BE2C (cell line): ENCODE measurements around the gene MAPK4.

Experiments
- DNase-seq: peaks from one replicate; pipeline ENCODE4 v3.0.0-alpha.2; 2020
- H3K27me3 ChIP-seq: fragments of 250-450 bp; sonication (Bioruptor Pico); 2 replicates; pipeline ENCODE4 v1.5.1; 2020; ENCODE audit warnings: mild to moderate bottlenecking
- H3K36me3 ChIP-seq: fragments of 250-450 bp; sonication (Bioruptor Pico); 2 replicates; pipeline ENCODE4 v1.5.1; 2020; ENCODE audit warnings: mild to moderate bottlenecking
- H3K4me1 ChIP-seq: fragments of 250-450 bp; sonication (Bioruptor Pico); 2 replicates; pipeline ENCODE4 v1.5.1; 2020
- H3K4me3 ChIP-seq: 2 replicates; pipeline ENCODE4 v1.5.1; 2011; ENCODE audit warnings: low read depth, low read length
- H3K9me3 ChIP-seq: fragments of 250-450 bp; sonication (Bioruptor Pico); 2 replicates; pipeline ENCODE4 v1.5.1; 2020
- TF ChIP-seq, protein P1 (sequence below): IDR thresholded peaks from 2 replicates; pipeline ENCODE4 v1.5.1; 2012; ENCODE audit warnings: mild to moderate bottlenecking, low read depth, low read length

MAPK4 gene

DNA sequence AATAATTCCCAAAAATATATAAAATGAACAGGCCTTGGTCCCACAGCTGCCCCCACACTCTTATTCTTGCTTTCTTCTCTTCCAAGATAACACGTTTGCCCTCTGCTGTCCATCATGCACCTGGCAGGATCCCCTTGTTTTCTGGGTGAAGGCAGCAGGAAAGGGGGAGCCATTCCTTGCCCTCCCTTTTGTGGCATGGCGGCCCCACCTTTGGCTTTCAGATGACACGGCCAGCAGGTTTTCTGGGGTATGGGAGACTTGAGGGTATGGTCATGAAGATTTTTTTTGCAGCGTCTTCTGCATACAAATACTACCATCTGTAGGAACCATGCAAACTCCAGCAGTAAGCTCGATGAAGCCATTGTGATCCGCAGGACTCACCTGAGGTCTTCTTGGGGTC is 118.8 kb downstream of the MAPK4 start:
- DNase-seq = no peak
- TF ChIP-seq, protein P1, sequence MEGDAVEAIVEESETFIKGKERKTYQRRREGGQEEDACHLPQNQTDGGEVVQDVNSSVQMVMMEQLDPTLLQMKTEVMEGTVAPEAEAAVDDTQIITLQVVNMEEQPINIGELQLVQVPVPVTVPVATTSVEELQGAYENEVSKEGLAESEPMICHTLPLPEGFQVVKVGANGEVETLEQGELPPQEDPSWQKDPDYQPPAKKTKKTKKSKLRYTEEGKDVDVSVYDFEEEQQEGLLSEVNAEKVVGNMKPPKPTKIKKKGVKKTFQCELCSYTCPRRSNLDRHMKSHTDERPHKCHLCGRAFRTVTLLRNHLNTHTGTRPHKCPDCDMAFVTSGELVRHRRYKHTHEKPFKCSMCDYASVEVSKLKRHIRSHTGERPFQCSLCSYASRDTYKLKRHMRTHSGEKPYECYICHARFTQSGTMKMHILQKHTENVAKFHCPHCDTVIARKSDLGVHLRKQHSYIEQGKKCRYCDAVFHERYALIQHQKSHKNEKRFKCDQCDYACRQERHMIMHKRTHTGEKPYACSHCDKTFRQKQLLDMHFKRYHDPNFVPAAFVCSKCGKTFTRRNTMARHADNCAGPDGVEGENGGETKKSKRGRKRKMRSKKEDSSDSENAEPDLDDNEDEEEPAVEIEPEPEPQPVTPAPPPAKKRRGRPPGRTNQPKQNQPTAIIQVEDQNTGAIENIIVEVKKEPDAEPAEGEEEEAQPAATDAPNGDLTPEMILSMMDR = no peak
- no peaks in the 10 kb centered on the region for H3K36me3 ChIP-seq
- no peaks in the 10 kb centered on the region for H3K9me3 ChIP-seq
- H3K4me1 ChIP-seq = no peaks in the 10 kb centered on the region
- no peak overlapping the region for H3K4me3 ChIP-seq
- H3K27me3 ChIP-seq = no peaks in the 10 kb centered on the region

GRCh38 chr18:50679056-50679455 is 119.2 kb downstream of the MAPK4 start:
- DNase-seq = no peak
- no peak overlapping the region for H3K4me3 ChIP-seq
- no peaks in the 10 kb centered on the region for H3K9me3 ChIP-seq
- H3K4me1 ChIP-seq = no peaks in the 10 kb centered on the region
- TF ChIP-seq, protein P1 = no peak
- no peaks in the 10 kb centered on the region for H3K27me3 ChIP-seq
- no peaks in the 10 kb centered on the region for H3K36me3 ChIP-seq

DNA sequence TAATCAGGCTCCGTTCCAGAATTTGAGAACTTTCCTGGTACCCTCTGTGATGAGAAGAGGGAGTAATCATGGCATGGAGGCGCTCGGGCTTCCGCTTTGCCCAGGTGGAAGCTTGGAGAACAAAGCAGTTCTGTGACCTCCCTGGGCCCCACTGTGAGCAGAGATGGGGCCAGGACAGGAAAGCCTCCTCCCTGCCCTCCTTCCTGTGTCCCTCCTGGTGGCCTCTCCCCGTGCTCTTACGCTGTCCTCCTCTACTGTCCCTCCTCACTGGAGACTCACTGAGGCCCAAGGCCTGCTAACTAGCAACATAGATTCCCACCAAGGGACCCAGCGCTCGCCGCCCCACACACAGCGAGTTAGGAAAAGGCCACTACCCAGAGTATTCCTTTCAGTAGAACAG is 119.8 kb downstream of the MAPK4 start:
- Histone ChIP-seq H3K4me1 (no peaks in the 10 kb centered on the region), H3K36me3 (no peaks in the 10 kb centered on the region), H3K27me3 (no peaks in the 10 kb centered on the region), H3K4me3 (no peak overlapping the region), H3K9me3 (no peaks in the 10 kb centered on the region)
- TF ChIP-seq, protein P1 = no peak
- DNase-seq = no peak

GRCh38 chr18:50680966-50681365 is 121.1 kb downstream of the MAPK4 start:
- DNase-seq = no peak
- Histone ChIP-seq H3K36me3 (no peaks in the 10 kb centered on the region), H3K9me3 (no peaks in the 10 kb centered on the region), H3K4me1 (no peaks in the 10 kb centered on the region), H3K27me3 (no peaks in the 10 kb centered on the region), H3K4me3 (no peak overlapping the region)
- TF ChIP-seq, protein P1 = no peak

DNA sequence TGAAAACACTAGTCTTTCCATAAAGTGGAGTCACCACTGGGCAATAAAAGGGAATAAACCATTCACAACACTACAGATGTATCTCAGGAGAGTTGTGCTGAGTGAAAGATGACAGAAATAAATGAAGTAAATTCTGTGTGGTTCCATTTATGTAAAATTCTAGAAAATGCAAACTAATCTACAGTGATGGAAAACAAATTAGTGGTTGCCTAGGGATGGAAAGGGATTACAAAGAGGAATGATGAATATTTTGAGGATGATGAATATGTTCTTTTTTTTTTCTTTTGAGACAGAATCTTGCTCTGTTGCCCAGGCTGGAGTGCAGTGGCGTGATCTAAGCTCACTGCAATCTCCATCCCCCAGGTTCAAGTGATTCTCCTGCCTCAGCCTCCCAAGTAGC is 123.0 kb downstream of the MAPK4 start:
- Histone ChIP-seq H3K27me3 (no peaks in the 10 kb centered on the region), H3K4me3 (no peak overlapping the region), H3K9me3 (no peaks in the 10 kb centered on the region), H3K4me1 (no peaks in the 10 kb centered on the region), H3K36me3 (no peaks in the 10 kb centered on the region)
- TF ChIP-seq, protein P1 = no peak
- DNase-seq = no peak

DNA sequence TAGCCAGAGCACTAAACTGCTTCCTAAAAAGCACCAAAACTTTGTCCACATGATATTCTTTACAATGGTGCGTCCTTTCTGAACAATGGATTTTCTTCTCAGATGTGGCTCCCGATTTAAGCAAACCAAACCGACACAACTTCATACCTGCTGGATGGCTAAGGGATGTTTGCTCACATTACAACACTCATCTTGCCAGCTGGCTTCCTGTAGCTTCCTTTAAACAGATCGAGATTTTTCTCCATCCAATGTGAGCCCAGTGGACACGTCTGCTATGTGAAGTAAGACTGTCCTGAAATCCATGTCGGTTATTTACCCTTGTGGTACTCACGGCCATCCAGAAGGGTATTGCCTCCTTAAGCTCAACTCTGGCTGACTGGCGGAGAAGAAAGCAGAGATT is 126.5 kb downstream of the MAPK4 start:
- Histone ChIP-seq H3K9me3 (no peaks in the 10 kb centered on the region), H3K4me3 (no peak overlapping the region), H3K36me3 (no peaks in the 10 kb centered on the region), H3K4me1 (no peaks in the 10 kb centered on the region), H3K27me3 (no peaks in the 10 kb centered on the region)
- no peak for DNase-seq
- TF ChIP-seq, protein P1 = no peak
